Esophagus (tissue), 2 donors: Measurements from ENCODE around the gene VAC14. TPM values are rescaled to one million over a fixed set of nuclear protein-coding genes. Genes with fewer than 3 reads are reported as not detected.

Experiments used
- H3K27ac ChIP-seq, 2 donors: one replicate each; pipeline ENCODE4 v1.5.1; 2013; ENCODE audit warnings: low read depth in 2 of 2, mild to moderate bottlenecking in 2 of 2, inconsistent platforms in 1 of 2, low read length in 1 of 2, moderate library complexity in 1 of 2
- H3K27me3 ChIP-seq, 2 donors: one replicate each; pipeline ENCODE4 v1.6.1; 2013; ENCODE audit warnings: low read length in 2 of 2, control low read depth in 1 of 2, mild to moderate bottlenecking in 1 of 2; ENCODE audit not compliant: insufficient read depth in 2 of 2, control insufficient read depth in 1 of 2
- H3K36me3 ChIP-seq, 2 donors: one replicate each; pipeline ENCODE4 v1.6.1; 2013; ENCODE audit warnings: low read length in 1 of 2; ENCODE audit not compliant: control insufficient read depth in 2 of 2, insufficient read depth in 2 of 2
- H3K4me1 ChIP-seq, 2 donors: one replicate each; pipeline ENCODE4 v1.6.1; 2013; ENCODE audit warnings: low read length in 1 of 2; ENCODE audit not compliant: control insufficient read depth in 2 of 2, insufficient read depth in 2 of 2
- H3K4me3 ChIP-seq, 2 donors: one replicate each; pipeline ENCODE4 v1.5.1; 2013; ENCODE audit warnings: low read length in 2 of 2, mild to moderate bottlenecking in 2 of 2, low read depth in 1 of 2, moderate library complexity in 1 of 2
- H3K9me3 ChIP-seq, 2 donors: one replicate each; pipeline ENCODE4 v1.6.1; 2013; ENCODE audit warnings: mild to moderate bottlenecking in 2 of 2, low read depth in 1 of 2, low read length in 1 of 2, moderate library complexity in 1 of 2; ENCODE audit not compliant: control insufficient read depth in 2 of 2, insufficient read depth in 1 of 2
- WGBS, 2 donors: extraction: QIAGEN DNeasy Blood & Tissue Kit; methylation state at CpG; one replicate each; pipeline ENCODE4 v1.1.7; 2013; 5-methylcytosine and 5-hydroxymethylcytosine counted together
- polyA plus RNA-seq, 2 donors: library from polyadenylated mRNA; stranded (reverse); fragments of 200-250 nt; gene quantifications; one replicate each; pipeline ENCODE4 v1.2.3, GENCODE V29; 2013
- donor health status: healthy with polysubstance abuse.
- donor health status: Bipolar disorder and iron deficiency.

VAC14 gene
- polyA plus RNA-seq, 2 donors, result 24.8 to 31.3 TPM

DNA sequence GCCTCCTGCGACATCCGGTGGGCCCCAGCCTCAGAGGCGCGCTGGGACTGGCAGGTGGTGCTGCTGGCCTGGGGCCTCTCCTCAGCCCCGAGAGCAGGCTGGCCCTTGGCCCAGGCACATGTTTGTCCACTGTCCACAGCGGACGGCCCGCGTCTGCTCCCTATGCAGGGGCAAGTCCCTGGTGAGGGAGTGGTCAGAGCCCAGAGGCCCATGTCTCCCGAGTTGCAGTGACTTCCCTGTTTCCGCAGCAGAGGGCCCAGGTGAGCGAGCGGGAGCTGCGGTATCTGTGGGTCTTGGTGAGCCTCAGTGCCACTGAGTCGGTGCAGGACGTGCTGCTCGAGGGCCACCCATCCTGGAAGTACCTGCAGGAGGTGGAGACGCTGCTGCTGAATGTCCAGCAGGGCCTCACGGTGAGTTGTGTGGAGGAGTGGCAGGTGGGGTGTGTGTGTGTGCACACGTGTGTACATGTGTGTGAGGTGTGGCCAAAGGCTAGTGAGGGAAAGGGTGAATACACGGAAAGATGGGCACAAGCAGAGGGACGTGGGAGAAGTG, 144.2 kb downstream of the VAC14 start:
- WGBS, 2 donors, result 73 to 75% methylated on average over 22 of the region's 22 CpGs
- Histone ChIP-seq H3K27me3 (no peaks in the 10 kb centered on the region), H3K9me3 (no peaks in the 10 kb centered on the region), H3K27ac (no peak overlapping the region), H3K36me3 (peaks cover 0 to 16% of the 10 kb centered on the region in 2 donors), H3K4me3 (no peak overlapping the region), H3K4me1 (peaks cover 2 to 5% of the 10 kb centered on the region in 2 donors)

DNA sequence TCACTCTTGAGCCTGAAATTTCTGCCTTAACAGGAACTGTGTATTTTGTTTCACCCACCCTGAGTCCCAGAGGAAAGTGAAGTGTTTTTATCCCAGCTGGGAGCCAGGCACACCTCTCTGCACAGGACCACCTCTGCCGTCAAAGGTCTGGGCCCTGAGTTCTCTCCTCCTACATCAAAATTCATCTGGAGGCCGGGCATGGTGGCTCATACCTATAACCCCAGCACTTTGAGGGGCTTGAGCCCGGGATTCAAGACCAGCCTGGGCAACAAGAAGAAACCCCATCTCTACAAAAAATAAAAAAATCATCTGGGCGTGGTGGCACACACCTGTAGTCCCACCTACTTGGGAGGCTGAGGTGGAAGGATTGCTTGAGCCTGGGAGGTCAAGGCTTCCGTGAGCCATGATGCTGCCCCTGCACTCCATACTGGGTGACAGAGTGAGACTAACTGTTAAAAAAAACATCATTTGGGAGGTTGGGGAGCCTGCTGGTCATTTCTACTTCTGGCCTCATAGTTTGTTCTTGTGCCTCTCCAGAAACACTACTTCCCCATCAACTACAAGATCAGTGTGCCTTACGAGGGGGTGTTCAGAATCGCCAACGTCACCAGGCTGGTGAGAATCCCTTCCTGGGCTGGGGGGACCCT, 144.8 kb downstream of the VAC14 start:
- peaks cover 2 to 7% of the 10 kb centered on the region in 2 donors for H3K4me1 ChIP-seq
- no peaks in the 10 kb centered on the region for H3K27me3 ChIP-seq
- WGBS, 2 donors, result 81 to 86% methylated on average over 8 of the region's 8 CpGs
- H3K4me3 ChIP-seq, result no peak overlapping the region
- no peak overlapping the region for H3K27ac ChIP-seq
- H3K9me3 ChIP-seq, result no peaks in the 10 kb centered on the region
- H3K36me3 ChIP-seq, result peaks cover 0 to 16% of the 10 kb centered on the region in 2 donors

- H3K36me3 ChIP-seq, result peaks cover 0 to 13% of the 10 kb centered on the region in 2 donors
- peak overlapping the region in 1 of 2 donors; percentile 18 for H3K27ac ChIP-seq
- 45 to 46% methylated on average over 35 of the region's 35 CpGs for WGBS, 2 donors
- H3K27me3 ChIP-seq, result no peaks in the 10 kb centered on the region
- no peak overlapping the region for H3K4me3 ChIP-seq
- no peaks in the 10 kb centered on the region for H3K9me3 ChIP-seq
- H3K4me1 ChIP-seq, result peaks cover 4 to 14% of the 10 kb centered on the region in 2 donors
These were observed 146.9 kb downstream of the VAC14 start for GRCh38 chr16:70653809-70654771.

GRCh38 chr16:70653406-70653805, 147.6 kb downstream of the VAC14 start:
- no peaks in the 10 kb centered on the region for H3K27me3 ChIP-seq
- 86 to 90% methylated on average over 4 of the region's 4 CpGs for WGBS, 2 donors
- no peak overlapping the region for H3K27ac ChIP-seq
- H3K4me1 ChIP-seq, result peaks cover 4 to 14% of the 10 kb centered on the region in 2 donors
- no peak overlapping the region for H3K4me3 ChIP-seq
- H3K9me3 ChIP-seq, result no peaks in the 10 kb centered on the region
- peaks cover 0 to 13% of the 10 kb centered on the region in 2 donors for H3K36me3 ChIP-seq

DNA sequence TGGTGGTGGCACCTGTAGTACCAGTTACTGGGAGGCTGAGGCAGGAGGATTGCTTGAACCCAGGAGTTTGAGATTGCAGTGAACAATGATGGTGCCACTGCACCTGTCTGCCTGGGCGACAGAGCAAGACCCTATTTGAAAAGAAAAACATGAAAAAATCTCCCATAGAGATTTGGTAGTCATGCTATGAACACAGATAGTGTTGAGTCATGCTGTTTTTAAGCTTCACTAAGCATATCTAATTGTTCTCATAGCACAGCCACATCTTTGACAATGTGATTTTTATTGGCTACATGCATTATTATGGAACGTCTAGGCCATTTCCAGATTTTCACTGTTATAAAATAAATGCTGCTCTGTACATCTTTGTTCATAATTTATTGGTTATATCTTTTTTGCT, 148.6 kb downstream of the VAC14 start:
- Histone ChIP-seq H3K27me3 (no peaks in the 10 kb centered on the region), H3K4me3 (no peak overlapping the region), H3K9me3 (no peaks in the 10 kb centered on the region), H3K4me1 (peaks cover 4 to 14% of the 10 kb centered on the region in 2 donors), H3K36me3 (peaks cover 0 to 13% of the 10 kb centered on the region in 2 donors), H3K27ac (peak overlapping the region; percentile 6 to 69)
- WGBS, 2 donors, result 57 to 73% methylated on average over 2 of the region's 2 CpGs

DNA sequence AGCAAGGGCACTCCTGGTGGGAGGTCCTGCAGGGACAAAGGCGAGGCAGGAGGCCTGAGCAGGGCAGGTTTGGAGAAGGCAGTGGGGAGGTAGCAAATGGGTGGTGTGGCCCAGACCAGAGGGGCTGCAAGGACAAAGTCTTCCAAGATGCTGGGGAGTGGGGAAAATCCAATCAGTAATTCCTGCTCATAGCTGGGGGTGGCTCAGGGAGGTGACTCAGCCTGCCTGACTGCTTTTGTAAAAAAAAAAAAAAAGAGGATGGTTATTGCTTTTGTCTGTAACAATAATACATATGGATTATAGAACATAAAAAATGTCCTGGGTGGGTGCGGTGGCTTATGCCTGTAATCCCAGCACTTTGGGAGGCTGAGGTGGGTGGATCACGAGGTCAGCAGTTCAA, 149.4 kb downstream of the VAC14 start:
- Histone ChIP-seq H3K4me1 (peaks cover 4 to 14% of the 10 kb centered on the region in 2 donors), H3K27me3 (no peaks in the 10 kb centered on the region), H3K4me3 (no peak overlapping the region), H3K36me3 (peaks cover 0 to 11% of the 10 kb centered on the region in 2 donors), H3K27ac (peak overlapping the region; percentile 3 to 76), H3K9me3 (no peaks in the 10 kb centered on the region)
- WGBS, 2 donors, result 67 to 72% methylated on average over 3 of the region's 3 CpGs

GRCh38 chr16:70650216-70650615, 150.7 kb downstream of the VAC14 start:
- Histone ChIP-seq H3K4me3 (no peak overlapping the region), H3K36me3 (peaks cover 0 to 9% of the 10 kb centered on the region in 2 donors), H3K27ac (peak overlapping the region in 1 of 2 donors; percentile 38), H3K27me3 (no peaks in the 10 kb centered on the region), H3K4me1 (peaks cover 4 to 14% of the 10 kb centered on the region in 2 donors), H3K9me3 (no peaks in the 10 kb centered on the region)
- WGBS, 2 donors, result 71 to 78% methylated on average over 4 of the region's 4 CpGs

- Histone ChIP-seq H3K36me3 (peaks cover 0 to 6% of the 10 kb centered on the region in 2 donors), H3K9me3 (no peaks in the 10 kb centered on the region), H3K4me3 (no peak overlapping the region), H3K4me1 (peaks cover 4 to 11% of the 10 kb centered on the region in 2 donors), H3K27ac (no peak overlapping the region), H3K27me3 (no peaks in the 10 kb centered on the region)
- 81 to 85% methylated on average over 7 of the region's 7 CpGs for WGBS, 2 donors
These were observed 151.7 kb downstream of the VAC14 start for GRCh38 chr16:70649300-70649699.

GRCh38 chr16:70648606-70649005, 152.4 kb downstream of the VAC14 start:
- H3K9me3 ChIP-seq, result no peaks in the 10 kb centered on the region
- no peak overlapping the region for H3K27ac ChIP-seq
- H3K27me3 ChIP-seq, result no peaks in the 10 kb centered on the region
- no peak overlapping the region for H3K4me3 ChIP-seq
- H3K36me3 ChIP-seq, result peaks cover 0 to 6% of the 10 kb centered on the region in 2 donors
- WGBS, 2 donors, result 77 to 85% methylated on average over 6 of the region's 6 CpGs
- H3K4me1 ChIP-seq, result peaks cover 2 to 9% of the 10 kb centered on the region in 2 donors
